GM19452 (cell line): ENCODE data around the gene MRPL51.
"Not testable (repeated sequence)": the region's sequence is repeated elsewhere in the genome, so short reads cannot be mapped to it uniquely, and the experiment has no call there.

Experiments used
- ATAC-seq: cut with Tn5 transposase; IDR thresholded peaks from one replicate; pipeline ENCODE4 v1.9.1; 2021; ENCODE audit not compliant: unreplicated experiment

The MRPL51 gene

DNA sequence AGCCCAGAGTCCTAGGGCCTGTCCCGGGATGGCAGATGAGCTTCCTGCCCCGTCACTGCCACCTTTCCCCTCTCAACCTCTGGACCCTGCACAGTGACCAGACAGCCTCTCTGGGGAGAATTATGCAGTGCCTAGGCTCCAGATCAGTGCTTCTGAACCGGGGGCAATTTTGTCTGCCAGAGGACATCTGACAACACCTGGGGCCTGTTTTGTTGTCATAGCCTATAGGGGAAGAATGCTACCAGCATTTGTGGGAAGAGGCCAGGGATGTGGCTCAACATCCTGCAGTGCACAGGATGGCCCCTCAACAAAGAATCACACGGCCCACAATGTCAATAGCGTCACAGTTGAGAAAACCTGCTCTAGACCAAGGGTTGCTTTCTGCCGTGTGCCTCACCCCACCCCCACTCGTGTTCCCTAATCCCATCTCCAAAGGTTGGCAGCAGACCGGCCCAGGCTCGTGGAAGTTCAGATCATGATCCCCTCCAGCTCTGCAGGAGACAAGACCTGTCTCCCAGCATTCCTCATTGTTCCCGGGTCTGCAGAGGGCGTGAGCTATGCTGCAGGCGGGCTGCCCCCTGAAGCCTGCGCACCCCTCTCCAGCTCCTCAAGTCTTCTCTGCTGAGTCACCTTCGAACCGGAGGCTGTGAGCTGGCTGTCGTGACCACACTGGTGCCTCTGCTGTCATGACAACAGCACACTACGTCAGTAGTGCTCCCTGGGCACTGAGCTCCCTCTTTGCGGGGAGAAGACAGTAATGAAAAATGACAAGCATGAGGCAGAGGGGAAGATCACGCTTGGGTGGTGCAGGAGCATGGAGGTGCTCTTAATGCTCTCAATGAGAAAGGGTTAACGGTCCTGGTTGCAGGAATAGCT, 39.2 kb upstream of the MRPL51 start:
- ATAC-seq: no peak

DNA sequence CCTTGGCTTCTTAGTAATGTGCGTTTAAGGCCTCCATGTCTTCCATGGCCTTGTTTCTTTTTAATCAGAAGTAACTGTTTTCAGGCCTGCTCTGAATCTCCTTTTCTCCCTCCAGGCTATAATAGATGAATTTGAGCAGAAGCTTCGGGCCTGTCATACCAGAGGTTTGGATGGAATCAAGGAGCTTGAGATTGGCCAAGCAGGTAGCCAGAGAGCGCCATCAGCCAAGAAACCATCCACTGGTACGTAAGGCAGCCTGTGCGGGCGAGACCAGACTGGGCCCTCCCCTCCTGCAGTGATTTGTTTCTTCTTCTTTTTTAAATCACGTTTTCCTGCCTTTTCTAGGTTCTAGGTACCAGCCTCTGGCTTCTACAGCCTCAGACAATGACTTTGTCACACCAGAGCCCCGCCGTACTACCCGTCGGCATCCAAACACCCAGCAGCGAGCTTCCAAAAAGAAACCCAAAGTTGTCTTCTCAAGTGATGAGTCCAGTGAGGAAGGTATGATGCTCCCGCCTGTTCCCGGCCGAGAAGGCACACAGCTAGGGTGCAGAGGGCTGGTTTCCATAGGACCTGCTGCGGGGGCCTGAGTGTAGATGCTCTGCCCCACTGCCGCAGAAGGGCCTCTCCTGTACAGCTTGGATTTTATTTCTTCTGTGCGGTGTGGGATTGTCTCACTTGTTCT, 37.7 kb upstream of the MRPL51 start:
- ATAC-seq: no peak

DNA sequence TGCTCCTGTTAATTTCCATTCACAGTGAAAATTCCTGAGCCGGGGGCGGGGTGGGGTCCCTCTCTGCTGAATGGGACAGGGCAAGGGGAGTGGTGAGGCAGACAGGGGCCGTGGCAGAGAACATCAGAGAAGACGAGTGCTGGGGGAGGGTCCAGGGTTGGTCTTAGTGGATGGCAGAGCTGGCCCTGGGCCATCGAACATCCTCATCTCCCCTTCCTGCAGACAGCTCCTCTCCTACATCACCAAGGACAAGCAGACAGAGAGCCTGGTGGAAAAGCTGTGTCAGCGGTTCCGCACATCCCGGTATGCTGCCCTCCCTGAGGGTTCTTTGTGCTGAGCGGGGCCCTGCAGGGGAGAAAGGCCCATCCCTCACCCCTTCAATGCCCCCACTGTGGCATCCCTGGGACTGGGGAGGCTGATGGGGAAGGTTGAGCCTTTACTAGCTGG, 36.3 kb upstream of the MRPL51 start:
- no peak for ATAC-seq

DNA sequence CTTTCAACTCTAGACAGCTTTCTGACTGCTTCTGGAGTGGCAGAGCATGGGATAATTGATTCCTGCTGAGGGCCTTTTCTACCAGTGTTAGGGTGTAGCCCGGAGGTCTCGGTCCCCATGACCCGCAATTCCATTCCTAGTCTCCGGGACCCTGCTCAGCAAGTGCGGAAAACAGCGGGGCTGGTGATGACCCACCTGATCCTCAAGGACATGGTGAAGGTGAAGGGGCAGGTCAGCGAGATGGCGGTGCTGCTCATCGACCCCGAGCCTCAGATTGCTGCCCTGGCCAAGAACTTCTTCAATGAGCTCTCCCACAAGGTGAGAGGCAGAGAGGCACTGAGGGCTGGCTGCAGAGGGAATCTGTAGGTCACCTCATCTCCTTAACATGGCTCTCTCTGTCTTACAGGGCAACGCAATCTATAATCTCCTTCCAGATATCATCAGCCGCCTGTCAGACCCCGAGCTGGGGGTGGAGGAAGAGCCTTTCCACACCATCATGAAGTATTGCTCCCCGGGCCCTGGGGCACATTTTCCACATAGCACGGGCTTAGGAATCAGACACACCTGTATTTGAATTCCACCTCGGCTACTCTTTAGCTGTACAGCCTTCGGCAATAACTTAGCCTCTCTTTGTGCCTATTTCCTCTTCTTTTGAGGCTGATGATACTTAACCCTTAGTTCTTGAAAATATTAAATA, 35.6 kb upstream of the MRPL51 start:
- no peak for ATAC-seq

DNA sequence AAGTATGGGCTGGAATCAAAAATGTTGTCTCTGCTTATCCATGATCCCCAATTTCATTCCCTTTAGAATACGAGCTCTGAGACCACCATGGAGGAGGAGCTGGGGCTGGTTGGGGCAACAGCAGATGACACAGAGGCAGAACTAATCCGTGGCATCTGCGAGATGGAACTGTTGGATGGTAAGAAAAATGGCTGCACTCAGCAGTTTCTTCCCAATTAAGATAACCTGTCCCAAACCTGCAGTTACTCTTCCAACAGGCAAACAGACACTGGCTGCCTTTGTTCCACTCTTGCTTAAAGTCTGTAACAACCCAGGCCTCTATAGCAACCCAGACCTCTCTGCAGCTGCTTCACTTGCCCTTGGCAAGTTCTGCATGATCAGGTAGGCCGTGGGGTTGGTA, 34.6 kb upstream of the MRPL51 start:
- no peak for ATAC-seq

DNA sequence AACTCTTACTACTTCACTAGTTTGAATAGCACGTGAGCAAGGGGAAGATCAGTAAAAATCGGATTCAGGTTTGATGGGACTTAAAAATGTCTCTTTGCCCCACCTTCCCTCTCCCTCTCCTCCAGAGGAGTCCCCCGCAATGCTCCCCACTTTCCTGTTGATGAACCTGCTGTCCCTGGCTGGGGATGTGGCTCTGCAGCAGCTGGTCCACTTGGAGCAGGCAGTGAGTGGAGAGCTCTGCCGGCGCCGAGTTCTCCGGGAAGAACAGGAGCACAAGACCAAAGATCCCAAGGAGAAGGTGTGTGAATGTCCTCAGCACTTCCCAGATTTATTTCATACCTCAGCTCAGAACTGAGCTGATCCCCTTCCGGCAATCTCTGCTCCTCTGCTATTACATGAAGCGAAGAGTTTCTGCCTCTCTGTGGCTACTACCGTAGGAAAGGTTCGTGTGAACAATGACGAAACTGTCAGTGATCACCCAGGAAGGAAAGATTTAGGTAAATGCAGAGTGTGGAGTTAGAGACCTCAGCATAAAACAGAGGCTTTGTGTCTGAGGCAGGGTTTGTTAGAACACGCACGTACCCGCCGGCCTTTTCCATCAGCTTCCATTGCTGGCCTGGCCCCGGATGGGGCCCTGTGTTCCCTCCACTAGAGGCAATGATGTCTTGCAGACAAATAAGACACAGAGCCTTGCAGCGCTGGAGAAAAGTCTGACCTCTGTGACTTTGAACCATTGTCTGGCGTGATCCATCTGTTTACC, 33.9 kb upstream of the MRPL51 start:
- ATAC-seq: no peak

DNA sequence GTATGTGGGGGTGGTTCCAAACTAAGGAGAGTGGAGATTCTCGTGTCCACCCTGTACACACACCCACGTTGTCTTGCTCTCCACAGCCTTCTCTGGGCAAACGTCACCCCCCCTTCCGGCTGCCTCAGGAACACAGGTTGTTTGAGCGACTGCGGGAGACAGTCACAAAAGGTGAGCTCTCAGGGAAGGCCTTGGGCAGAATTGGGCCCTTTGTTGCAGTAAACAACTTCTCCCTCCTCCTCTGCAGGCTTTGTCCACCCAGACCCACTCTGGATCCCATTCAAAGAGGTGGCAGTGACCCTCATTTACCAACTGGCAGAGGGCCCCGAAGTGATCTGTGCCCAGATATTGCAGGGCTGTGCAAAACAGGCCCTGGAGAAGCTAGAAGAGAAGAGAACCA, 33.1 kb upstream of the MRPL51 start:
- no peak for ATAC-seq

DNA sequence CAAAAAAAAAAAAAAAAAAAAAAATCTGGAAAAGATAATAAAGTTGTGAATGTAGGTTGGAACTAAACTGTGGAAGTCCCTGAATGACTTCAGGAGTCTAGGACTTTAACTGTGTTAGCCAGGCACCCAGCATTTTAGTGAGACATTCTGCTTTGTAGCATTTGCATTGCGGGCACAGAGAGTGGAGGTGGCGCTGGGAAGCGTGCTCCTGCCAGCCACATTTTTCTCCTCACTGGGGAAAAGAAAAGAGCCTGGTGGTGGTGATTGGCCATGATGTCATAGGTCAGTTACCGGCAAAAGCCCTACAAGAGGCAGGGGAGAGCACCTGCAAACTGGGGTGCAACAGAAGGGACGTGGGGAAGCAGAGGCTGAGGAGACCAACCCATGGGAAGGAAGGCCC, 31.6 kb upstream of the MRPL51 start:
- ATAC-seq: no peak

DNA sequence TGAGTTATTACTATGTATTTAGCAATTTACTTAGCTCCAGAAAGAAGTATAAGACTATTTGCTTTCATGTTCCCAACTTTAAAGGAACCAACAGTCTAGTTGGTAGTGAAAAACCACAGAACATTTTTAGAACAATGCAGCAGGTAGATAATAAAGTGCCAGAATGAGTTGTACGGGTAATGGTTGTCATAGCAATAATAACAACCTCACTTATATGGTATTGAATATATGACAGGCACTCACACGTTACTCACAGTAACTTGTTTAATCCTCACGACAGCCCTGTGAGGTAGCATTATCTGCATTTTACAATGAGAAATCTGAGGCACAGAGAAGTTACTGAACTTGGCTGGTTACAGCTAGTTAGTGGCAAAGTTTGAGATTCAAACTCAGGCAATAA, 30.6 kb upstream of the MRPL51 start:
- no peak for ATAC-seq

DNA sequence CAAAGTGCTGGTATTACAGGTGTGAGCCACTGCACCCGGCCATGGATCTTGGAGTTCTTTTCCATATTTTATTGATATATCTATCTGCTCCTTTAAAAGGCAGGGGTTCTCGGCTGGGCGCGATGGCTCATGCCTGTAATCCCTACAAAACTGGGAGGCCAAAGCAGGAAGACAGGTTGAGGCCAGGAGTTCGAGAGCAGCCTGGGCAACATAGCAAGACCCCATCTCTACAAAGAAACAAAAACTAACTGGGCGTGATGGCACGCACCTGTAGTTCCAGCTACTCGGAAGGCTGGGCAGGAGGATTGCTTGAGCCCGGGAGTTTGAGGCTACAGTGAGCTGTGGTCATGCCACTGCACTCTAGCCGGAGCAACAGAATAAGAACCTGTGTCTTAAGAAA, 29.1 kb upstream of the MRPL51 start:
- ATAC-seq: no peak

DNA sequence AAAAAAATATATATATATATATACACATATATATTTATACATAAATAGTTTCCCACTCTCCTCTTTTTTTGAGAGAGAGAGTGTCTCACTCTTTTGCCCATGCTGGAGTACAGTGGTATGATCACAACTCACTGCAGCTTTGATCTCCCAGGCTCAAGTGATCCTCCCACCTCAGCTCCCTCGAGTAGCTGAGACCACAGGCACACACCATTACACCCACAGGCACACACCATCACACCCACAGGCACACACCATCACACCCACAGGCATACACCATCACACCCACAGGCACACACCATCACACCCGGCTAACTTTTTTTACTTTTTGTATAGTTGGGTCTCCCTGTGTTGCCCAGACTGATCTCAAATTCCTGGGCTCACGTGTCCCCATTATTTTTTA, 27.1 kb upstream of the MRPL51 start:
- ATAC-seq: no peak

DNA sequence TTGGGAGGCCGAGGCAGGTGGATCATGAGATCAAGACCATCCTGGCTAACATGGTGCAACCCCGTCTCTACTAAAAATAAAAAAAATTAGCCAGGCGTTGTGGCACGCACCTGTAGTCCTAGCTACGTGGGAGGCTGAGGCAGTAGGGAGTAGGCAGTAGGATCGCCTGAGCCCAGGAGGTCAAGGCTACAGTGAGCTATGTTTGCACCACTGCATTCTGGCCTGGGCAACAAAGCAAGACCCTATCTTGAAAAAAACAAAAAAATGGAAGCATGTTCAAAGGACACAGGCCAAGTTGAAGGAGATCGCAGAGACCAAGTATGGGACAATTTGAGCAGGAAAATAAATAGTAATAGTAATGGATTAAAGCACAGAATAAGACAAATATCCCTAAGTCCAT, 15.0 kb upstream of the MRPL51 start:
- ATAC-seq: no peak

DNA sequence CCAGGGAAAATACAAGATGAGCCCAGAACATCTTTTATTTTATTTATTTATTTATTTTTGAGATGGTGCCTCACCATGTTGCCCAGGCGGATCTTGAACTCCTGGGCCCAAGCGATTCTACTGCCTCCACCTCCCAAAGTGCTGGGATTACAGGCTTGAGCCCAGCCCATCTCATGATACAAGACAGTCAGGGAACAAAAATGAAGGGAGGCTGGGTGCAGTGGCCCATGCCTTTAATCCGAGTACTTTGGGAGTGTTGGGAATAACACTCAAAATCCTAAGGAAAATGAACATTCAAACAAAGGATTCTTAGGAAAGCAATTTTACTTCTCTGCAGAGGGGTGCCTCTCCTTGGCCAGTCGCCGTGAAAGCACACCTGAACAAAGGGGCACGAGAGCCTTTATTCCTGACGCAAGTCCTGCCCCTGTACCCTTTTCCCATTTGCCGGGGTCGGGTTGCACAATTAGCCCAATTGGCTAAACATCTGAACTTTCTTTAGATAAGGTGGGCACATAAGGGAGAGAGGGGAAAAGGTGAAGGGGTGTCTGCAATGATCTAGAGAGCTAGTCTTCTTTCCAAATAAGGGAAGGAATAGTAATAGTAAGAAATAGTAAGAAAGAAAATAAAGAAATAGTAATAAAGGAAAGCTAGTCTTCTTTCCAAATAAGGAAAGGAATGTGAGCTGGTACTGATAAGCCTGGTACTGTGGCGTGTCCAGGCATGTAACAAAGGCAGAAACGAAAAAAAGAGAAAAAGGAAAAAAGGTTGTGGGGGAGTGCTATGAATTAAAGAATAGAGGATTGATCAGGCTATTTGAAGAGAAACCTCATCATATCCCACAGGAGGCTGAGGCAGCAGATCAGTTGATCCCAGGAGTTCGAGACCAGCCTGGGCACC, 14.3 kb upstream of the MRPL51 start:
- ATAC-seq: no peak

DNA sequence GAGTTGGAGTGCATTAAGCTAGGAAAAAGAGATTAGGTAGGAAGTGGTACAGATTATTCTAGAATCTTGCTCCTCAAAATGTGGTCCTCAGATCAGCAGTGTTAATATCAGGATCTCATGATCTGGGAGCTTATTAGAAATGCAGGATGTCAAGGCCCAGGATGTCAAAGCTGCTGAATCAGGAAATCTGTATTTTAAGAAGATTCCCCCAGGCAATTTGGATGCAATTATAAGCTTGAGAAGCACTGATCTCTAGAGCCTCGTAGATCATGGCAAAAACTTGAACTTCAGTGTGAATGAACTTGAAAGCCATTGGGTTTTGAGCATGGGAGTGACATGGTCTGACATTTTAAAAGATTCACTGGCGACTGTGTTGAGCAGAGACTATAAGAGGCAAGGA, 7.4 kb upstream of the MRPL51 start:
- ATAC-seq: no peak

DNA sequence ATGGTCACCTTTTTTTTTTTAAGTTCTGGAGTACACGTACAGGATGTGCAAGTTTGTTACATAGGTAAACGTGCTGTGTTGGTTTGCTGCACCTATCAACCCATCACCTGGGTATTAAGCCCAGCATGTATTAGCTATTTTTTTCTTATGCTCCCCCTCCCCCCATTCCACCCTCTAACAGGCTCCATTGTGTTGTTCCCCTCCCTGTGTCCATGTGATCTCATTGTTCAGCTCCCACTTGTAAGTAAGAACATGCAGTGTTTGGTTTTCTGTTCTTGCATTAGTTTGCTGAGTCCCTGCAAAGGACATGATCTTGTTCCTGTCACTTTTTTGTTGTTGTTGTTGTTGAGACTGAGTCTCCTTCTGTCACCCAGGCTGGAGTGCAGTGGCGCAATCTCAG, 4.2 kb upstream of the MRPL51 start:
- ATAC-seq: not testable (repeated sequence)

DNA sequence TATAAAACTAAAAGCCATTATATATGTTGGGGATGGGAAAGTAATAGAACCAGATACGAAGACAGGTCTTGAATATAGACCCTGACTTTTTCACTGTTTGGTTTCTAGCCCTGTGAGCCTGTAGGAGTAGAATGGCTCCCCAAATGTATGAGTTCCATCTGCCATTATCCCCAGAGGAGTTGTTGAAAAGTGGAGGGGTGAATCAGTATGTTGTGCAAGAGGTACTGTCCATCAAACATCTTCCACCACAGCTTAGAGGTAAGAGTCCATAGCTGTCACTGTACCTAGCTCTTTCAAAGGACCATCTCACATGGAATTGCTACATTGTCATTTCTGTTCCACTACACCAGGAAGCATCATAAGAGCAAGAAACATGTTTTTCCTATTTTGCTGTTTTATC, 1.9 kb upstream of the MRPL51 start:
- no peak for ATAC-seq

DNA sequence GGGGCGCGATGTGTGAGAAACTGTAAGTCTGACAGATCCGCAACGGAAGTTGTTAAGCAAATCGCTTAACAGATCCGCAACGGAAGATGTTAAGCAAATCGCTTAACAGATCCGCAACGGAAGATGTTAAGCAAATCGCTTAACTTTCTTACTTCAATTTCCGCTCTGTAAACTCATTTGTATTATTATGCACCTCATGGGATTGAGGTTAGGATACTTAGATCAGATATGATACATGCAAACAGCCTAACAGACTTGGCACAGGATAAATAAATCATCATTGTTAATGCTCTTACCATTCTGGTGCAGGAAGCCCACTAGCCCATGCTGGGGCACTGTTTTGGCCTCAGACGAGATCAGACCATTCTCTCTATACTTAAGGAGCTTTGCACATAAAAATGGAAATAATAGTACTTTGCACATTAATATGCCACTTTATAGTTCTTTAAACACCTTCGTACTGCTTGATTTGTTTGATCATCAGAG, 1.2 kb upstream of the MRPL51 start:
- ATAC-seq: no peak

DNA sequence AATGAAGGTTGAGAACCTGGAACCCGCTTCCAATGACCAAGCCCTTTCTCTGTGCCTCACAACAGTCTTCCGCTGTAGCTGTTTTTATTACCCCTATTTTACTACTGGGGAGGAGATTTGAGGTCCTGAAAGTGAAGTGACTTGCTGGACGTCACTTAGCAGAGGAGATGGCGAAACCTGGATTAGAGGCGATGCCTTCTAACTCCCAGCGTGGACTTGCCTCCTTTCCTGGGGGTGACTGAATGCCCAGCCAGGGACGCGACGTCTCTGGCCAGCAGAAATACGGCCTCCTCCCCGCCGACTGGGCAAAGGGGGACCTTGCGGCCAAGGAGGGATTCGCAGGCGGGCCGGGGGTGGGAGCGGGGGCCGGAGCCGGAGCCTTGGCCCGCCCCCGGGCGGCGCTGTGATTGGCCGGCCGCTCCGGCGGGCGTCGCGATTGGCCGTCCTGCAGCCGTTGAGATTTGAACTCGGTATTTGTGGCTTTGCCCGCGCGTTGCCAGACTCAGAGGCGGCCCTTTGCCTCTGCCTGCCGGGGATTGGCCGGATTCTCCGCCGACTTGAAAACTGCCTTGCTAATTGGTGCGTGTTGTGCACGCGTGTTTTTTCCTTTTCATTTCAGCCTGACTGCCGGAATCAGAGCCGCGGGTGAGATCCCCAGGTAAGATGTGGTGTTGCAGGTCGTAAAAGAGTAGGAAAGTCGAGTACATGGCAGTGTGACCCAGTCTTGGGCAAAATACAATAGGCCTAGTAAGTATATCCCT, 615 bp upstream of the MRPL51 start, which contains the start of gene NCAPD2:
TSS of gene NCAPD2 (plus strand) at position 606 of the 761 bp plus-strand sequence. CDS start 997 bp downstream, outside the sequence.
- ATAC-seq: peak; percentile 84

DNA sequence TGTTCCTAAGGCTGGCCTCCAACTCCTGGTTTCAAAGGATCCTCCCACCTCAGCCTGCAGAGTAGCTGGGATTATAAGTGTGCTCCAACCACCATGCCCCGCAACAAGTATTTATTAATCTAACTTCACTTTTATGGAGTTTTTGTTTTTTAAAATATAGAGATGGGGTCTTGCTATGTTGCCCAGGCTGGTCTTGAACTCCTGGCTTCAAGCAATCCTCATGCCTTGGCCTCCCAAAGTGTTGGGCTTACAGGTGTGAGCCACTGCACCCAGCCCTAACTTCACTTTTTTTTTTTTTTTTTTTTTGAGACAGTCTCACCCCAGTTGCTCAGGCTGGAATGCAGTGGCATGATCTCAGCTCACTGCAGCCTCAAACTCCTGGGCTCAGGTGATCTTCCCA, 2.4 kb downstream of the MRPL51 start:
- not testable (repeated sequence) for ATAC-seq
